ENCODE data around the gene FRMPD4. TPM values are rescaled to one million over a fixed set of nuclear protein-coding genes. Genes with fewer than 3 reads are reported as not detected.

FRMPD4 gene
- total RNA-seq, 1 experiment from 2014 or later = 0.24 TPM

- H3K4me1 Mint-ChIP-seq = peaks cover 0 to 7% of the 10 kb centered on the region in 2 experiments; a peak in 1 of 4 replicates
Observed at GRCh38 chrX:12700745-12701144, 562.5 kb downstream of the FRMPD4 start.

More at GRCh38 chrX:12700745-12701144, 562.5 kb downstream of the FRMPD4 start:
- WGBS (ENCODE audit: extremely low coverage, insufficient read length, low lambda C conversion rate) = no CpG with 5 or more reads among the region's 4 CpGs
- Histone ChIP-seq H3K79me2 (ENCODE audit: insufficient read depth, low read length) (no peaks in the 10 kb centered on the region), H3K4me1 (ENCODE audit: insufficient read depth, low read length) (no peaks in the 10 kb centered on the region), H3K4ac (ENCODE audit: low read depth, low read length) (no peak overlapping the region), H4K20me1 (ENCODE audit: control insufficient read depth, insufficient read depth, insufficient read length) (no peaks in the 10 kb centered on the region), H2AK5ac (ENCODE audit: insufficient read length, low read length) (no peak overlapping the region), H2BK15ac (ENCODE audit: low read depth, low read length) (no peak overlapping the region), H3K23ac (ENCODE audit: insufficient read length, low read depth, low read length) (no peak overlapping the region), H3K23me2 (ENCODE audit: insufficient read length, low read depth, low read length, poor library complexity, severe bottlenecking) (no peaks in the 10 kb centered on the region), H2BK20ac (ENCODE audit: low read depth, low read length, poor library complexity, severe bottlenecking) (no peak overlapping the region), H3K18ac (ENCODE audit: insufficient read length, low read depth, low read length) (no peak overlapping the region), H3T11ph (ENCODE audit: low read length) (no peak overlapping the region), H3K4me2 (ENCODE audit: insufficient read depth, insufficient read length, low read length) (no peak overlapping the region), H3K27ac (ENCODE audit: insufficient read length, low read depth, low read length) (no peak overlapping the region), H2BK12ac (ENCODE audit: insufficient read length, low read depth, low read length) (no peak overlapping the region), H4K5ac (ENCODE audit: insufficient read length, low read depth, low read length) (no peak overlapping the region), H3K9ac (ENCODE audit: extremely low read depth, insufficient read length, low read length) (no peak overlapping the region), H2BK5ac (ENCODE audit: insufficient read length, low read length) (no peak overlapping the region), H3K79me1 (ENCODE audit: insufficient read depth, low read depth, low read length, poor library complexity, severe bottlenecking) (no peaks in the 10 kb centered on the region), H4K91ac (ENCODE audit: insufficient read length, low read depth, low read length) (no peak overlapping the region), H2BK120ac (ENCODE audit: low read depth, low read length, poor library complexity, severe bottlenecking) (no peak overlapping the region), H3K9me3 (ENCODE audit: control insufficient read depth, low read depth, low read length) (no peaks in the 10 kb centered on the region), H3K56ac (ENCODE audit: insufficient read length, low read depth, low read length) (no peak overlapping the region), H2AFZ (ENCODE audit: low read length) (no peak overlapping the region), H4K8ac (replicated peaks; ENCODE audit: insufficient read length, low read depth, low read length) (no peak overlapping the region), H3K14ac (ENCODE audit: insufficient read depth, low read length) (no peak overlapping the region), H3K27me3 (ENCODE audit: insufficient read depth, low read length) (no peaks in the 10 kb centered on the region)
- Mint-ChIP-seq H3K4me3 (no peak overlapping the region), H3K27ac (no peak overlapping the region), H3K27me3 (ENCODE audit: low read depth) (peaks cover 1% of the 10 kb centered on the region), H3K9me3 (peaks cover 67 to 69% of the 10 kb centered on the region in 2 experiments), H3K36me3 (ENCODE audit: insufficient read depth in 1 of 3, low read depth in 3 of 3) (no peaks in the 10 kb centered on the region; a peak in 1 of 7 replicates)
- no peak for TF ChIP-seq CTCF (conservative IDR thresholded peaks at IDR 0.05)
- DNase-seq = no peak

Data from H9 (cell line).